ENCODE measurements around the gene GAN. TPM values are rescaled to one million over a fixed set of nuclear protein-coding genes. Genes with fewer than 3 reads are reported as not detected.

GAN gene
- 1 to 10 TPM; 7.9 to 8.1 TPM for total RNA-seq
- 1 to 10 TPM; 3.2 to 4.7 (median 3.4) TPM for polyA plus RNA-seq (ENCODE audit: insufficient read length in 6 of 6)
- long read RNA-seq, donor 1, result 0 reads
- long read RNA-seq, donor 2, result 0 reads
- long read RNA-seq, donor 3, result 0 reads
- long read RNA-seq, donor 4, result 0 reads
- long read RNA-seq, donor 5, result 0 reads
- long read RNA-seq, donor 6, result 0 reads
- long read RNA-seq, donor 7, result 0 reads
- long read RNA-seq, donor 8, result 0 reads
- long read RNA-seq, donor 9, result 0 reads
- long read RNA-seq, donor 10, result 0 reads
- long read RNA-seq, donor 11, result 0 reads
- long read RNA-seq, donor 12, result 0 reads

- intact Hi-C loops (cut with DNase I), result no loop called here
- Histone ChIP-seq H3K27ac (peak within 1 kb of the TSS; percentile 83 to 84), H3K36me3 (no peaks in the 10 kb centered on the region), H3K9me3 (no peaks in the 10 kb centered on the region), H3K4me3 (peak within 1 kb of the TSS; percentile 79 to 87), H3K27me3 (peaks cover 0 to 5% of the 10 kb centered on the region in 2 donors), H3K4me1 (peaks cover 7 to 42% of the 10 kb centered on the region in 2 donors)
- peak; percentile 98 for ATAC-seq
- peak; percentile 92 to 98 (median 96) for DNase-seq
- TF ChIP-seq CTCF (IDR thresholded peaks at IDR 0.05), result peak in 1 of 2 donors; percentile 15
Observed at GRCh38 chr16:81314603-81315270, at the start of gene GAN. Gene GAN, plus strand, starts transcription at chr16:81314962. Its CDS starts 152 bp downstream, at chr16:81315114.

GRCh38 chr16:81265052-81265451 lies 49.7 kb upstream of the GAN start:
- Histone ChIP-seq H3K27me3 (no peaks in the 10 kb centered on the region), H3K36me3 (no peaks in the 10 kb centered on the region), H3K9me3 (no peaks in the 10 kb centered on the region), H3K4me1 (no peaks in the 10 kb centered on the region), H3K4me3 (no peak overlapping the region), H3K27ac (no peak overlapping the region)
- no peak for TF ChIP-seq CTCF (IDR thresholded peaks at IDR 0.05)
- DNase-seq, result no peak
- intact Hi-C loops (cut with DNase I), result no loop called here
- no peak for ATAC-seq

- DNase-seq, result peak in 3 of 4 donors; percentile 73 to 89 (median 77)
- Histone ChIP-seq H3K27me3 (no peaks in the 10 kb centered on the region), H3K27ac (no peak overlapping the region), H3K4me1 (no peaks in the 10 kb centered on the region), H3K4me3 (no peak overlapping the region), H3K9me3 (no peaks in the 10 kb centered on the region), H3K36me3 (no peaks in the 10 kb centered on the region)
- peak; percentile 81 for ATAC-seq
- no peak for TF ChIP-seq CTCF (IDR thresholded peaks at IDR 0.05)
- intact Hi-C loops (cut with DNase I), result no loop called here
Observed at GRCh38 chr16:81265658-81266451, 48.9 kb upstream of the GAN start.

GRCh38 chr16:81266680-81267095 lies 48.1 kb upstream of the GAN start:
- ATAC-seq (peak; percentile 36), DNase-seq (no peak)
- Histone ChIP-seq H3K4me1 (no peaks in the 10 kb centered on the region), H3K36me3 (no peaks in the 10 kb centered on the region), H3K27ac (no peak overlapping the region), H3K4me3 (no peak overlapping the region), H3K9me3 (no peaks in the 10 kb centered on the region), H3K27me3 (no peaks in the 10 kb centered on the region)
- intact Hi-C loops (cut with DNase I), result no loop called here
- no peak for TF ChIP-seq CTCF (IDR thresholded peaks at IDR 0.05)

- intact Hi-C loops (cut with DNase I), result no loop called here
- no peaks in the 10 kb centered on the region for H3K4me1 ChIP-seq
- H3K4me3 ChIP-seq, result no peak overlapping the region
- no peaks in the 10 kb centered on the region for H3K9me3 ChIP-seq
- H3K27me3 ChIP-seq, result no peaks in the 10 kb centered on the region
- ATAC-seq (no peak), DNase-seq (no peak)
- TF ChIP-seq CTCF (IDR thresholded peaks at IDR 0.05), result no peak
- no peak overlapping the region for H3K27ac ChIP-seq
- no peaks in the 10 kb centered on the region for H3K36me3 ChIP-seq
Observed at GRCh38 chr16:81268509-81268908, 46.3 kb upstream of the GAN start.
